Psoas muscle (tissue), 8 donors: ENCODE results near the gene NCAPG2. TPM values are rescaled to one million over a fixed set of nuclear protein-coding genes. Genes with fewer than 3 reads are reported as not detected.
"Not testable (repeated sequence)": the region's sequence is repeated elsewhere in the genome, so short reads cannot be mapped to it uniquely, and the experiment has no call there.

ENCODE experiments used
- ATAC-seq, 4 donors: fragments of 200-7000 bp; cut with Tn5 transposase; one replicate each; pipeline ENCODE4 v1.9.1; 2020; ENCODE audit warnings: moderate library complexity in 3 of 4, mild to moderate bottlenecking in 2 of 4
- DNase-seq, 2 donors: peaks; one replicate each; pipeline ENCODE4 v3.0.0-alpha.2; 2020
- H3K27ac ChIP-seq: fragments of 200-600 bp; one replicate; pipeline ENCODE4 v1.8.0; 2022
- H3K27me3 ChIP-seq, 3 donors: fragments of 200-600 bp in 1 of 3; one replicate each; pipeline versions ENCODE4 v1.6.1 to v1.8.0; 2013 to 2022; ENCODE audit warnings: low read length in 2 of 3, mild to moderate bottlenecking in 2 of 3, moderate library complexity in 1 of 3; ENCODE audit not compliant: insufficient read depth in 3 of 3
- H3K36me3 ChIP-seq, 2 donors: fragments of 200-600 bp in 1 of 2; one replicate each; pipeline versions ENCODE4 v1.6.1 to v1.8.0; 2013 to 2022; ENCODE audit warnings: low read depth in 1 of 2, mild to moderate bottlenecking in 1 of 2, moderate library complexity in 1 of 2; ENCODE audit not compliant: insufficient read depth in 1 of 2
- H3K4me1 ChIP-seq: fragments of 200-600 bp; one replicate; pipeline ENCODE4 v1.8.0; 2022
- H3K4me3 ChIP-seq: fragments of 200-600 bp; one replicate; pipeline ENCODE4 v1.8.0; 2022; ENCODE audit warnings: mild to moderate bottlenecking
- H3K9me3 ChIP-seq: fragments of 200-600 bp; one replicate; pipeline ENCODE4 v1.8.0; 2022
- CTCF ChIP-seq: fragments of 200-600 bp; IDR thresholded peaks from one replicate; pipeline ENCODE4 v1.8.0; 2022; ENCODE audit warnings: antibody characterized with exemption
- WGBS, 3 donors: extraction: QIAGEN DNeasy Blood & Tissue Kit; methylation state at CpG; one replicate each; pipeline versions ENCODE4 v1.1.6 to v1.1.7; 2013; 5-methylcytosine and 5-hydroxymethylcytosine counted together
- intact Hi-C, 2 donors: fragments of 100-400 bp; cut with DNase I; formaldehyde crosslinking; loops; one replicate each; pipeline versions ENCODE4 v1.11.0 to v1.14.2; 2022
- polyA plus RNA-seq, 3 donors: library from polyadenylated mRNA; stranded (reverse); fragments of 200-250 nt; gene quantifications; one replicate each; pipeline ENCODE4 v1.2.3, GENCODE V29; 2013
- total RNA-seq, 4 donors: library from RNA; stranded (reverse); fragmentation: NEBNext Ultra II Directional in 2 of 4; extraction: Animal tissue kit (Norgen Biotek cat#: 25700) in 2 of 4; gene quantifications; one replicate each; pipeline versions ENCODE4 v1.2.1 to v1.2.4, GENCODE V29; 2021 to 2023
- donor health status: healthy with polysubstance abuse.
- donor health status: DM: no; HTN: no; CAD: no; lungs with moderate emphysema.
- donor health status: Bipolar disorder and iron deficiency.
- donor health status: healthy.
- donor health status: DM: yes; HTN: yes; CAD: no.
- donor health status: DM: no; HTN: no; CAD: no.
- donor health status: DM: no; HTN: no; CAD: no.
- donor health status: DM: yes; HTN: yes; CAD: no.

Gene NCAPG2
- total and polyA plus RNA-seq, 7 donors, result 1.9 to 3.8 (median 2.8) TPM

- ATAC-seq, result no peak
- H3K27ac ChIP-seq, result no peak overlapping the region
- no peak for TF ChIP-seq CTCF
Measured at GRCh38 chr7:158672975-158673374, 31.6 kb downstream of the NCAPG2 start.

GRCh38 chr7:158668086-158668485 is 36.5 kb downstream of the NCAPG2 start:
- H3K27me3 ChIP-seq, H3K9me3 ChIP-seq, intact Hi-C loops, H3K27ac ChIP-seq, H3K4me1 ChIP-seq, ATAC-seq, DNase-seq, H3K4me3 ChIP-seq: not testable (repeated sequence)
- H3K36me3 ChIP-seq, result peaks cover 0 to 34% of the 10 kb centered on the region in 2 donors
- 96 to 100% (median 99%) methylated on average over 6 to 7 of the region's 8 CpGs for WGBS, 3 donors

More at GRCh38 chr7:158672975-158673374, 31.6 kb downstream of the NCAPG2 start:
- H3K4me3 ChIP-seq, result no peak overlapping the region
- intact Hi-C loops, result no loop called here
- DNase-seq, result no peak
- no peaks in the 10 kb centered on the region for H3K4me1 ChIP-seq
- WGBS, 3 donors, result 71 to 74% (median 73%) methylated on average over 4 of the region's 4 CpGs
- no peaks in the 10 kb centered on the region for H3K27me3 ChIP-seq
- peaks cover 0 to 30% of the 10 kb centered on the region in 2 donors for H3K36me3 ChIP-seq
- no peaks in the 10 kb centered on the region for H3K9me3 ChIP-seq

GRCh38 chr7:158666966-158667678 is 37.5 kb downstream of the NCAPG2 start:
- H3K27ac ChIP-seq, intact Hi-C loops, ATAC-seq, DNase-seq, H3K27me3 ChIP-seq, H3K4me1 ChIP-seq, H3K4me3 ChIP-seq, H3K9me3 ChIP-seq: not testable (repeated sequence)
- WGBS, 3 donors, result 88 to 93% (median 88%) methylated on average over 9 to 20 of the region's 24 CpGs
- H3K36me3 ChIP-seq, result peaks cover 0 to 35% of the 10 kb centered on the region in 2 donors

- intact Hi-C loops, result no loop called here
- Histone ChIP-seq H3K4me3 (no peak overlapping the region), H3K27ac (no peak overlapping the region), H3K27me3 (no peaks in the 10 kb centered on the region), H3K9me3 (no peaks in the 10 kb centered on the region), H3K4me1 (no peaks in the 10 kb centered on the region), H3K36me3 (peaks cover 0 to 38% of the 10 kb centered on the region in 2 donors)
- no peak for ATAC-seq
- no peak for TF ChIP-seq CTCF
- no peak for DNase-seq
- WGBS, 3 donors, result 98 to 99% (median 98%) methylated on average over 5 of the region's 5 CpGs
Measured at GRCh38 chr7:158666401-158666800, 38.2 kb downstream of the NCAPG2 start.

GRCh38 chr7:158664406-158664805 is 40.2 kb downstream of the NCAPG2 start:
- Histone ChIP-seq H3K4me1 (no peaks in the 10 kb centered on the region), H3K36me3 (peaks cover 0 to 30% of the 10 kb centered on the region in 2 donors), H3K27ac (no peak overlapping the region), H3K9me3 (no peaks in the 10 kb centered on the region), H3K27me3 (no peaks in the 10 kb centered on the region), H3K4me3 (no peak overlapping the region)
- WGBS, 3 donors, result 96 to 97% (median 96%) methylated on average over 12 of the region's 12 CpGs
- no peak for TF ChIP-seq CTCF
- intact Hi-C loops, result no loop called here
- ATAC-seq (no peak), DNase-seq (no peak)

GRCh38 chr7:158663428-158663741 is 41.2 kb downstream of the NCAPG2 start:
- ATAC-seq (no peak), DNase-seq (no peak)
- Histone ChIP-seq H3K4me1 (no peaks in the 10 kb centered on the region), H3K27ac (no peak overlapping the region), H3K9me3 (no peaks in the 10 kb centered on the region), H3K36me3 (peaks cover 0 to 30% of the 10 kb centered on the region in 2 donors), H3K27me3 (no peaks in the 10 kb centered on the region), H3K4me3 (no peak overlapping the region)
- intact Hi-C loops, result no loop called here
- no peak for TF ChIP-seq CTCF
- WGBS, 3 donors, result 90 to 94% (median 92%) methylated on average over 2 of the region's 2 CpGs
